BE2C (cell line): ENCODE data around the gene PHOX2A.

Experiments
- DNase-seq: peaks from one replicate; pipeline ENCODE4 v3.0.0-alpha.2; 2020
- H3K27me3 ChIP-seq: fragments of 250-450 bp; sonication (Bioruptor Pico); 2 replicates; pipeline ENCODE4 v1.5.1; 2020; ENCODE audit warnings: mild to moderate bottlenecking
- H3K36me3 ChIP-seq: fragments of 250-450 bp; sonication (Bioruptor Pico); 2 replicates; pipeline ENCODE4 v1.5.1; 2020; ENCODE audit warnings: mild to moderate bottlenecking
- H3K4me1 ChIP-seq: fragments of 250-450 bp; sonication (Bioruptor Pico); 2 replicates; pipeline ENCODE4 v1.5.1; 2020
- H3K4me3 ChIP-seq: 2 replicates; pipeline ENCODE4 v1.5.1; 2011; ENCODE audit warnings: low read depth, low read length
- H3K9me3 ChIP-seq: fragments of 250-450 bp; sonication (Bioruptor Pico); 2 replicates; pipeline ENCODE4 v1.5.1; 2020
- TF ChIP-seq, protein P1 (sequence below): IDR thresholded peaks from 2 replicates; pipeline ENCODE4 v1.5.1; 2012; ENCODE audit warnings: mild to moderate bottlenecking, low read depth, low read length

The PHOX2A gene

GRCh38 chr11:72221386-72222075 is 22.4 kb downstream of the PHOX2A start:
- Histone ChIP-seq H3K4me1 (peaks cover 7% of the 10 kb centered on the region), H3K27me3 (no peaks in the 10 kb centered on the region), H3K36me3 (no peaks in the 10 kb centered on the region), H3K9me3 (no peaks in the 10 kb centered on the region), H3K4me3 (no peak overlapping the region)
- TF ChIP-seq, protein P1, sequence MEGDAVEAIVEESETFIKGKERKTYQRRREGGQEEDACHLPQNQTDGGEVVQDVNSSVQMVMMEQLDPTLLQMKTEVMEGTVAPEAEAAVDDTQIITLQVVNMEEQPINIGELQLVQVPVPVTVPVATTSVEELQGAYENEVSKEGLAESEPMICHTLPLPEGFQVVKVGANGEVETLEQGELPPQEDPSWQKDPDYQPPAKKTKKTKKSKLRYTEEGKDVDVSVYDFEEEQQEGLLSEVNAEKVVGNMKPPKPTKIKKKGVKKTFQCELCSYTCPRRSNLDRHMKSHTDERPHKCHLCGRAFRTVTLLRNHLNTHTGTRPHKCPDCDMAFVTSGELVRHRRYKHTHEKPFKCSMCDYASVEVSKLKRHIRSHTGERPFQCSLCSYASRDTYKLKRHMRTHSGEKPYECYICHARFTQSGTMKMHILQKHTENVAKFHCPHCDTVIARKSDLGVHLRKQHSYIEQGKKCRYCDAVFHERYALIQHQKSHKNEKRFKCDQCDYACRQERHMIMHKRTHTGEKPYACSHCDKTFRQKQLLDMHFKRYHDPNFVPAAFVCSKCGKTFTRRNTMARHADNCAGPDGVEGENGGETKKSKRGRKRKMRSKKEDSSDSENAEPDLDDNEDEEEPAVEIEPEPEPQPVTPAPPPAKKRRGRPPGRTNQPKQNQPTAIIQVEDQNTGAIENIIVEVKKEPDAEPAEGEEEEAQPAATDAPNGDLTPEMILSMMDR = no peak
- no peak for DNase-seq

- Histone ChIP-seq H3K4me3 (no peak overlapping the region), H3K36me3 (no peaks in the 10 kb centered on the region), H3K27me3 (no peaks in the 10 kb centered on the region), H3K9me3 (no peaks in the 10 kb centered on the region), H3K4me1 (peaks cover 5% of the 10 kb centered on the region)
- TF ChIP-seq, protein P1 = no peak
- DNase-seq = no peak
These were observed 23.1 kb downstream of the PHOX2A start for GRCh38 chr11:72220696-72221363.

DNA sequence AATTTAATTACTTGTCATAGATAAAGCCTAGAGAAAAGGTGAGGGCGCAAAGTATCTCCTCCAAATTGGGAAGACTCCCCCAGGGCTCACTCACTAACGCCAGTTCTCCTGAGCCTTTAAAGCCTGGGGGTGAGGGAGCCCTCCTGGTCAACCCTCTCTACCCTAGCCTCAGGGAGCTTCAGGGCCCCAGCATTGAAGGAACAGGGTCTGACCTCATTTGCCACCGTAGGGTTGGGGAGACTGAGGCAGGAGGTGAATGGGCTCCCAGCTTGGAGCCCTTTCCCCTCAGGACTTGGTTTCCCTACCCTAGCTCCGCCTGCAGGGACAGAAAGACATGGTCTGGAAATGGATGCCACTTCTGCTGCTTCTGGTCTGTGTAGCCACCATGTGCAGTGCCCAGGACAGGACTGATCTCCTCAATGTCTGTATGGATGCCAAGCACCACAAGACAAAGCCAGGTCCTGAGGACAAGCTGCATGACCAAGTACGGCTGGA is 25.7 kb downstream of the PHOX2A start:
- no peak for DNase-seq
- H3K4me1 ChIP-seq = peaks cover 5% of the 10 kb centered on the region
- H3K9me3 ChIP-seq = no peaks in the 10 kb centered on the region
- TF ChIP-seq, protein P1 = no peak
- peaks cover 10% of the 10 kb centered on the region for H3K27me3 ChIP-seq
- no peaks in the 10 kb centered on the region for H3K36me3 ChIP-seq
- H3K4me3 ChIP-seq = no peak overlapping the region

DNA sequence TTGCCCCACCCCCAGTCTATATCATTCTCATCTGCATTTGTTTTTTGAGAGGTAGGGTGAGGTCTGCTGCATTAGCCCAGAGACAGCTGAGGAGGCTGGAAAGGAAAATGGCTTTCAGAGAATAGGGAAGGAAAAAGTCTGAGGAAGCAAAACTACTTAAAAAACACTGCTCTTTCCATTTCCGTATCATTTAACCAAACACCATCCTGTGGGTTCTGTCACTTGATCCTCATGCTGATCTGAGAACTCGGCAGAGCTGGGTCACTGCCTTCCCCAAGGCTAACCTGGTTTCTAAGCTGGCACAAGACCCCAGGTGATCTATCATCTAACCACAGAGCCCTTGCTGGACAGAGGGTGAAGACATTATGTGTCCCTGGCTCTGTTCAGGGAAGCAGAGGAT is 26.1 kb downstream of the PHOX2A start:
- peaks cover 5% of the 10 kb centered on the region for H3K4me1 ChIP-seq
- no peak overlapping the region for H3K4me3 ChIP-seq
- no peaks in the 10 kb centered on the region for H3K36me3 ChIP-seq
- peaks cover 10% of the 10 kb centered on the region for H3K27me3 ChIP-seq
- no peak for DNase-seq
- TF ChIP-seq, protein P1 = no peak
- no peaks in the 10 kb centered on the region for H3K9me3 ChIP-seq

DNA sequence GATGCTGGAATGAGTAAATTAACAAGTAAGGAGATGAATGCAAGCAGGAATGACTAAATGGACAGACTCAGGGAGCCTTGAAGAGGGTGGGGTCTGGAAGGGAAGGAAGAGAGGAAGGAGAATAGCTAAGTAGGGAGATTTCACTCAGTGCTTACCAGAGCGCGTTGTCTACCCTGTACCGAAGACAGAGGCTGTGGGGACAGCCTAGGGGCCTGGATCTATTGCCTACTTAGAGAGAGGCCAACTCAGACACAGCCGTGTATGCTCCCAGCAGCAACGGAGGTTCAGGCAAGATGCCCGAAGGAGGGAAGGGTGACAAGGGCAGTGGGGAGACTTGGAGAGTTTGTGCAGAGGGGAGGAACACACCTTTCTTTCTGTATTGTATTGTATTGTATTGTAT is 27.3 kb downstream of the PHOX2A start, which contains the start of gene FOLR2:
TSS of gene FOLR2 (plus strand) at position 157 of the 400 bp plus-strand sequence. CDS start 1,791 bp downstream, outside the sequence.
- Histone ChIP-seq H3K36me3 (no peaks in the 10 kb centered on the region), H3K4me3 (no peak within 1 kb of the TSS), H3K4me1 (no peaks in the 10 kb centered on the region), H3K9me3 (no peaks in the 10 kb centered on the region), H3K27me3 (peaks cover 14% of the 10 kb centered on the region)
- DNase-seq = no peak
- TF ChIP-seq, protein P1 = no peak

GRCh38 chr11:72209101-72209500 is 34.9 kb downstream of the PHOX2A start:
- Histone ChIP-seq H3K36me3 (no peaks in the 10 kb centered on the region), H3K9me3 (peaks cover 3% of the 10 kb centered on the region; the same call in 1 of the 2 replicates), H3K27me3 (peaks cover 4% of the 10 kb centered on the region; the same call in 1 of the 2 replicates), H3K4me3 (no peak overlapping the region), H3K4me1 (no peaks in the 10 kb centered on the region)
- DNase-seq = no peak
- TF ChIP-seq, protein P1 = no peak
